ENCODE data around the gene PDE4B.

DNA sequence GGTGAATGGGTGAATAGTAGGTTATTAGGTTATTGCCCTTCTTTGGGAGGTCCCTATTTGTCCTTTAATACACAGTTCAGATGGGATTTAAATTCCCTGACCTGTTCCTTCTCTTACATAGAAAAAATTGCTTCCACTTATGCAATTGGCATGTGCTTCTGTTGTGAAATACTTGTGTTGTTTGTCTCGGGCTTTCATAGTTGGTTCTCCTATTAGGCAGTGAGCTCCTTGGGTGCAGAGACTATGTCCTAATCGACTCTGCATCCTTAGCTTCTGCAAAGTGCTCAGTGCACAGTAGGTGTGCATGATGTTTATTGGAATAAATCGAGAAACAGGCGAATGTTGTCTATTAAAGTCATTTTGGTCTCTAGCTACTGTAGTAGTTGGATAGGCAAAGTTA, 1.3 kb upstream of the PDE4B start:
- TF ChIP-seq, protein P1, sequence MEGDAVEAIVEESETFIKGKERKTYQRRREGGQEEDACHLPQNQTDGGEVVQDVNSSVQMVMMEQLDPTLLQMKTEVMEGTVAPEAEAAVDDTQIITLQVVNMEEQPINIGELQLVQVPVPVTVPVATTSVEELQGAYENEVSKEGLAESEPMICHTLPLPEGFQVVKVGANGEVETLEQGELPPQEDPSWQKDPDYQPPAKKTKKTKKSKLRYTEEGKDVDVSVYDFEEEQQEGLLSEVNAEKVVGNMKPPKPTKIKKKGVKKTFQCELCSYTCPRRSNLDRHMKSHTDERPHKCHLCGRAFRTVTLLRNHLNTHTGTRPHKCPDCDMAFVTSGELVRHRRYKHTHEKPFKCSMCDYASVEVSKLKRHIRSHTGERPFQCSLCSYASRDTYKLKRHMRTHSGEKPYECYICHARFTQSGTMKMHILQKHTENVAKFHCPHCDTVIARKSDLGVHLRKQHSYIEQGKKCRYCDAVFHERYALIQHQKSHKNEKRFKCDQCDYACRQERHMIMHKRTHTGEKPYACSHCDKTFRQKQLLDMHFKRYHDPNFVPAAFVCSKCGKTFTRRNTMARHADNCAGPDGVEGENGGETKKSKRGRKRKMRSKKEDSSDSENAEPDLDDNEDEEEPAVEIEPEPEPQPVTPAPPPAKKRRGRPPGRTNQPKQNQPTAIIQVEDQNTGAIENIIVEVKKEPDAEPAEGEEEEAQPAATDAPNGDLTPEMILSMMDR (conservative IDR thresholded peaks at IDR 0.05 in 1 of 2, IDR thresholded peaks at IDR 0.05 in 1 of 2; ENCODE audit: extremely low read depth in 1 of 2, insufficient read depth in 1 of 2, low read depth in 1 of 2, low read length in 2 of 2): no peak
- TF ChIP-seq EZH2 (IDR thresholded peaks at IDR 0.05; ENCODE audit: borderline replicate concordance, low read length): no peak
